IMR-90 (cell line): ENCODE data around the gene CYP19A1. TPM values are rescaled to one million over a fixed set of nuclear protein-coding genes. Genes with fewer than 3 reads are reported as not detected.

Experiments
- ATAC-seq: fragments of 200-7000 bp; cut with Tn5 transposase; 2 replicates; pipeline ENCODE4 v1.9.1; 2020; ENCODE audit warnings: low read depth, mild to moderate bottlenecking, moderate library complexity
- BruUV-seq: library from RNA; stranded (reverse); fragments of 400-500 nt; replicated peaks from 2 replicates; lab custom pipeline; 2021; lab: Mats Ljungman, UMichigan
- CTCF ChIA-PET: fragments of 300-600 bp; formaldehyde crosslinking; extraction: SDS; loops from one replicate; lab custom pipeline; 2021; ENCODE audit warnings: antibody characterized with exemption; lab: Yijun Ruan, JAX
- POLR2A ChIA-PET: fragments of 300-600 bp; sonication (Branson Sonifier 250); formaldehyde crosslinking; loops from one replicate; lab custom pipeline; 2022; ENCODE audit warnings: antibody characterized with exemption; ENCODE audit not compliant: unreplicated experiment; lab: Charles Lee
- DNase-seq: peaks from one replicate; pipeline ENCODE4 v3.0.0; 2013
- H2AFZ ChIP-seq: replicated peaks from 2 replicates; pipeline ENCODE3; 2013; ENCODE audit warnings: low read length, mild to moderate bottlenecking; ENCODE audit not compliant: poor library complexity
- H2AK5ac ChIP-seq: 2 replicates; pipeline ENCODE4 v1.6.1; 2013; ENCODE audit warnings: low read depth, low read length, inconsistent platforms
- H2AK9ac ChIP-seq: replicated peaks from 2 replicates; pipeline ENCODE3; 2013; ENCODE audit warnings: mild to moderate bottlenecking, low read depth, low read length, moderate library complexity; ENCODE audit not compliant: poor library complexity
- H2BK120ac ChIP-seq: 2 replicates; pipeline ENCODE4 v1.6.1; 2013; ENCODE audit warnings: low read depth, low read length, inconsistent platforms
- H2BK15ac ChIP-seq: 3 replicates; pipeline ENCODE4 v1.6.1; 2013; ENCODE audit warnings: low read depth, low read length, inconsistent platforms
- H2BK20ac ChIP-seq: 2 replicates; pipeline ENCODE4 v1.6.1; 2013; ENCODE audit warnings: low read depth, mild to moderate bottlenecking, inconsistent platforms, low read length, moderate library complexity
- H2BK5ac ChIP-seq: 2 replicates; pipeline ENCODE4 v1.6.1; 2013; ENCODE audit warnings: mild to moderate bottlenecking, low read depth, low read length, inconsistent platforms; ENCODE audit not compliant: poor library complexity, severe bottlenecking
- H3K14ac ChIP-seq: replicated peaks from 2 replicates; pipeline ENCODE4 v1.6.1; 2013; ENCODE audit warnings: low read depth, low read length, inconsistent platforms
- H3K18ac ChIP-seq: 2 replicates; pipeline ENCODE4 v1.6.1; 2013; ENCODE audit warnings: low read depth, low read length, control low read depth
- H3K23ac ChIP-seq: 2 replicates; pipeline ENCODE4 v1.6.1; 2013; ENCODE audit warnings: low read depth, low read length, inconsistent platforms
- H3K27ac ChIP-seq: 2 replicates; pipeline ENCODE4 v1.5.1; 2013; ENCODE audit warnings: mild to moderate bottlenecking, control low read depth, low read length; ENCODE audit not compliant: insufficient read depth
- H3K27me3 ChIP-seq: 2 replicates; pipeline ENCODE4 v1.6.1; 2013; ENCODE audit warnings: low read length; ENCODE audit not compliant: control insufficient read depth, insufficient read depth
- H3K36me3 ChIP-seq: 2 replicates; pipeline ENCODE4 v1.6.1; 2013; ENCODE audit warnings: low read length, mixed read lengths; ENCODE audit not compliant: control insufficient read depth, insufficient read depth
- H3K4ac ChIP-seq: 2 replicates; pipeline ENCODE4 v1.6.1; 2013; ENCODE audit warnings: low read depth, low read length, inconsistent platforms
- H3K4me1 ChIP-seq: 2 replicates; pipeline ENCODE4 v1.6.1; 2013; ENCODE audit warnings: low read length, mixed read lengths; ENCODE audit not compliant: control insufficient read depth, insufficient read depth
- H3K4me2 ChIP-seq: 2 replicates; pipeline ENCODE4 v1.6.1; 2013; ENCODE audit warnings: low read depth, mild to moderate bottlenecking, control low read depth, low read length, moderate library complexity
- H3K4me3 ChIP-seq: 2 replicates; pipeline ENCODE4 v1.5.1; 2013; ENCODE audit warnings: low read depth, mild to moderate bottlenecking, control low read depth, low read length, moderate library complexity; ENCODE audit not compliant: insufficient read depth
- H3K56ac ChIP-seq: 2 replicates; pipeline ENCODE4 v1.6.1; 2013; ENCODE audit warnings: low read length, inconsistent platforms; ENCODE audit not compliant: insufficient read depth; ENCODE audit errors: extremely low read depth
- H3K79me1 ChIP-seq, 2 experiments: 2 replicates each; pipeline ENCODE4 v1.6.1; 2013; ENCODE audit warnings: low read length in 2 of 2, inconsistent platforms in 1 of 2, low read depth in 1 of 2
- H3K9ac ChIP-seq: 2 replicates; pipeline ENCODE4 v1.6.1; 2013; ENCODE audit warnings: low read depth, low read length, control low read depth
- H3K9me1 ChIP-seq: 2 replicates; pipeline ENCODE4 v1.6.1; 2013; ENCODE audit warnings: low read length, inconsistent platforms; ENCODE audit not compliant: insufficient read depth
- H3K9me3 ChIP-seq: 2 replicates; pipeline ENCODE4 v1.6.1; 2013; ENCODE audit warnings: low read length; ENCODE audit not compliant: control insufficient read depth, insufficient read depth
- H4K20me1 ChIP-seq: 2 replicates; pipeline ENCODE4 v1.6.1; 2013; ENCODE audit warnings: low read length, inconsistent platforms; ENCODE audit not compliant: insufficient read depth
- H4K5ac ChIP-seq: 2 replicates; pipeline ENCODE4 v1.6.1; 2013; ENCODE audit warnings: mild to moderate bottlenecking, low read depth, low read length, control low read depth
- H4K8ac ChIP-seq, 2 experiments: 2 replicates each; pipeline ENCODE4 v1.6.1; 2013; ENCODE audit warnings: low read depth in 2 of 2, low read length in 2 of 2, control low read depth in 1 of 2, inconsistent platforms in 1 of 2
- H4K91ac ChIP-seq: 2 replicates; pipeline ENCODE4 v1.6.1; 2013; ENCODE audit warnings: low read depth, low read length, inconsistent platforms; ENCODE audit not compliant: insufficient read depth
- ELK1 ChIP-seq: fragments of 150-350 bp; IDR thresholded peaks from 2 replicates; pipeline ENCODE4 v1.6.1; 2016; ENCODE audit warnings: low read depth, mild to moderate bottlenecking, low read length, moderate library complexity, borderline replicate concordance
- FOS ChIP-seq: fragments of 150-350 bp; IDR thresholded peaks from 2 replicates; pipeline ENCODE4 v1.6.1; 2016; ENCODE audit warnings: low read depth, low read length
- MAFK ChIP-seq: IDR thresholded peaks from 2 replicates; pipeline ENCODE4 v1.6.1; 2012; ENCODE audit warnings: low read depth, low read length, improper control_type of control experiment
- MXI1 ChIP-seq: IDR thresholded peaks from 2 replicates; pipeline ENCODE4 v1.6.1; 2012; ENCODE audit warnings: low read depth, mild to moderate bottlenecking, low read length, moderate library complexity, borderline replicate concordance
- NFE2L2 ChIP-seq: fragments of 150-350 bp; IDR thresholded peaks from 2 replicates; pipeline ENCODE4 v1.6.1; 2016; ENCODE audit warnings: low read depth, mild to moderate bottlenecking, low read length
- POLR2A ChIP-seq: IDR thresholded peaks from 2 replicates; pipeline ENCODE4 v1.6.1; 2012; ENCODE audit warnings: mild to moderate bottlenecking, low read depth, low read length
- RAD21 ChIP-seq: IDR thresholded peaks from 2 replicates; pipeline ENCODE4 v1.6.1; 2012; ENCODE audit warnings: low read length, improper control_type of control experiment
- RFX5 ChIP-seq: IDR thresholded peaks from 2 replicates; pipeline ENCODE4 v1.8.0; 2012; ENCODE audit warnings: low read depth, mild to moderate bottlenecking, low read length, moderate library complexity
- USF2 ChIP-seq: fragments of 150-350 bp; IDR thresholded peaks from 2 replicates; pipeline ENCODE4 v1.6.1; 2017; ENCODE audit warnings: mild to moderate bottlenecking, antibody characterized with exemption, low read length, low read depth
- WGBS, 2 experiments: methylation state at CpG; one replicate each; pipeline versions ENCODE4 v1.1.5 to v1.1.7; 2013; ENCODE audit warnings: missing lambda C conversion rate in 2 of 2; ENCODE audit not compliant: insufficient read length in 1 of 2; ENCODE audit errors: extremely low coverage in 2 of 2; 5-methylcytosine and 5-hydroxymethylcytosine counted together
- dilution Hi-C: fragments of 300-500 bp; cut with HindIII; formaldehyde crosslinking; loops from one replicate; pipeline ENCODE4 v1.14.3; 2018; ENCODE audit warnings: low sequenced_read_pairs; ENCODE audit not compliant: unreplicated experiment
- in situ Hi-C: fragments of 300-500 bp; cut with MboI; formaldehyde crosslinking; loops from 3 replicates; pipeline ENCODE4 v1.14.3; 2019; ENCODE audit warnings: low sequenced_read_pairs, inconsistent platforms, mixed read lengths
- intact Hi-C: fragments of 100-400 bp; cut with micrococcal nuclease; formaldehyde crosslinking; loops from 2 replicates; pipeline ENCODE4 v1.10.0; 2022
- polyA plus RNA-seq, 3 experiments: library from polyadenylated mRNA; depleted of rRNA; stranded (reverse); fragments of >200 nt; gene quantifications; 2 replicates each; pipeline ENCODE4 v1.2.3, GENCODE V29; 2012; ENCODE audit warnings: low replicate concordance in 1 of 3
- total RNA-seq: library from RNA; depleted of rRNA; stranded (reverse); fragments of >200 nt; gene quantifications from 2 replicates; pipeline ENCODE4 v1.2.3, GENCODE V29; 2012

The CYP19A1 gene
- total and polyA plus RNA-seq, 2 of the 4 experiments (the other 2 are of a cell fraction) = not detected

DNA sequence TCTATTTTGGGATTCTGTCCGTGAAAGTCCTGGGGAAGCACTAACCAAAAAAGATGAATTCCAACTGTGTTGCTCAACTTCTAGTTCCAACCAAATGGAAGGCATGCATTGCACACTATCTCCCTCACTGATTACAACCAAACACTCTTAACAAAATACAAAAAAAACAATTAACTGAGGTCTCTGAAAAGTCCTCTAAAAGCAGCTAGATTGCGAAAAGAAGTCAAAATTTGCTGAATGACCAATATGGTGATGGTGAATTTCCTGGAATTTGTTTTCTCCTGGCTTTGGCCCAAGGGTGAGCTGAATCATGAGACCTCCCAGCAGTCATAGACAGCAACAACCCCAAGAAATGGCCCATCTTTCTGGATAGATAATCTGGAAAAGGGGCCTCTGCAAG is 28.3 kb downstream of the CYP19A1 start:
- Histone ChIP-seq H3K4ac (no peak overlapping the region), H2AK5ac (no peak overlapping the region), H4K91ac (no peak overlapping the region), H3K9ac (no peak overlapping the region), H2BK120ac (no peak overlapping the region), H3K4me2 (no peak overlapping the region), H3K56ac (no peak overlapping the region), H3K14ac (no peak overlapping the region), H3K79me1 (no peaks in the 10 kb centered on the region), H3K4me3 (no peak overlapping the region), H3K9me1 (no peaks in the 10 kb centered on the region), H4K20me1 (no peaks in the 10 kb centered on the region), H3K27me3 (peaks cover 12% of the 10 kb centered on the region), H3K9me3 (no peaks in the 10 kb centered on the region), H4K5ac (no peak overlapping the region), H2BK15ac (no peak overlapping the region), H3K36me3 (no peaks in the 10 kb centered on the region), H2AFZ (no peak overlapping the region), H3K18ac (no peak overlapping the region; the same call in 1 of the 2 replicates), H2BK5ac (no peak overlapping the region), H3K23ac (no peak overlapping the region), H2BK20ac (no peak overlapping the region), H2AK9ac (no peak overlapping the region), H3K4me1 (peaks cover 16% of the 10 kb centered on the region; the same call in 1 of the 2 replicates), H3K27ac (peak overlapping the region; percentile 78; the same call in 1 of the 2 replicates), H4K8ac (no peak overlapping the region)
- ATAC-seq = peak; percentile 24; the same call in 1 of the 2 replicates
- dilution Hi-C loops = no loop called here
- intact Hi-C loops = loop anchor here (2.0 kb wide), 1 partner anchor 59 kb away; no protein-coding TSS in a partner anchor
- in situ Hi-C loops = no loop called here
- ChIA-PET CTCF (no interaction called here), POLR2A (no interaction called here)
- no TSS peak for BruUV-seq
- DNase-seq = peak; percentile 20
- no CpG with 5 or more reads among the region's 2 CpGs for WGBS, 2 experiments
- no peak for TF ChIP-seq RFX5
- TF ChIP-seq FOS = no peak
- no peak for TF ChIP-seq USF2
- TF ChIP-seq ELK1 = no peak
- TF ChIP-seq NFE2L2 = no peak
- no peak for TF ChIP-seq POLR2A
- no peak for TF ChIP-seq MXI1
- TF ChIP-seq MAFK = no peak
- TF ChIP-seq RAD21 = no peak
